Upper lobe of left lung (tissue), 6 donors: ENCODE data around the gene COA8. TPM values are rescaled to one million over a fixed set of nuclear protein-coding genes. Genes with fewer than 3 reads are reported as not detected.

Experiments
- ATAC-seq, 2 donors: fragments of 200-7000 bp; cut with Tn5 transposase; one replicate each; pipeline ENCODE4 v1.9.1; 2022; ENCODE audit warnings: mild to moderate bottlenecking in 2 of 2, moderate library complexity in 2 of 2; ENCODE audit not compliant: low FRiP score in 2 of 2
- DNase-seq, 2 donors: peaks; one replicate each; pipeline ENCODE4 v3.0.0-alpha.2; 2019 to 2020
- H3K27ac ChIP-seq, 4 donors: fragments of 200-600 bp; sonication (generic); one replicate each; pipeline ENCODE4 v1.5.1; 2016 to 2019
- H3K27me3 ChIP-seq, 4 donors: fragments of 200-600 bp; sonication (generic); one replicate each; pipeline ENCODE4 v1.5.1; 2017 to 2019
- H3K36me3 ChIP-seq, 4 donors: fragments of 200-600 bp; sonication (generic); one replicate each; pipeline ENCODE4 v1.5.1; 2016 to 2019
- H3K4me1 ChIP-seq, 4 donors: fragments of 200-600 bp; sonication (generic); one replicate each; pipeline ENCODE4 v1.5.1; 2018 to 2019
- H3K4me3 ChIP-seq, 4 donors: fragments of 200-600 bp; sonication (generic); one replicate each; pipeline ENCODE4 v1.5.1; 2017 to 2019; ENCODE audit warnings: mild to moderate bottlenecking in 2 of 4, moderate library complexity in 1 of 4
- H3K9me3 ChIP-seq, 4 donors: fragments of 200-600 bp; sonication (generic); one replicate each; pipeline ENCODE4 v1.5.1; 2018 to 2019
- CTCF ChIP-seq, 6 experiments: fragments of 450-650 bp in 4 of 6; fragments of 200-600 bp in 2 of 6; sonication (generic) in 2 of 6; IDR thresholded peaks; one replicate each; pipeline ENCODE4 v1.5.1; 2016 to 2019; ENCODE audit warnings: antibody characterized with exemption in 6 of 6
- EP300 ChIP-seq, 4 donors: sonication (generic); formaldehyde crosslinking; IDR thresholded peaks; one replicate each; pipeline ENCODE4 v1.5.1; 2017; ENCODE audit warnings: antibody characterized with exemption in 4 of 4, control low read depth in 2 of 4
- POLR2A ChIP-seq, 4 donors: fragments of 450-650 bp; IDR thresholded peaks; one replicate each; pipeline ENCODE4 v1.5.1; 2016 to 2017; ENCODE audit warnings: antibody characterized with exemption in 4 of 4, mild to moderate bottlenecking in 2 of 4
- POLR2AphosphoS5 ChIP-seq, 2 donors: sonication (generic); formaldehyde crosslinking; IDR thresholded peaks; one replicate each; pipeline ENCODE4 v1.5.1; 2017; ENCODE audit warnings: antibody characterized with exemption in 2 of 2
- WGBS, 2 donors: methylation state at CpG; one replicate each; pipeline ENCODE4 v1.1.5; 2017 to 2018; 5-methylcytosine and 5-hydroxymethylcytosine counted together
- total RNA-seq, 6 donors: library from RNA; depleted of rRNA in 4 of 6; stranded (reverse); fragments of >200 nt in 4 of 6; gene quantifications; one replicate each; pipeline versions ENCODE4 v1.1.0 to v1.2.1, GENCODE V29; 2016 to 2021
- donor health status: DM: no; HTN: no; CAD: no; lungs with moderate emphysema.
- donor health status: DM: no; HTN: yes; CAD: no; lungs with severe emphysema.

COA8 gene
- total RNA-seq, 6 donors from 2014 or later, result 12.6 to 38.3 (median 28.6) TPM

- TF ChIP-seq POLR2AphosphoS5 (IDR thresholded peaks at IDR 0.05) (peak in 1 of 2 donors; percentile 77), POLR2A (IDR thresholded peaks at IDR 0.05) (peak in 2 of 4 donors; percentile 37 to 67), EP300 (IDR thresholded peaks at IDR 0.05) (no peak), CTCF (IDR thresholded peaks at IDR 0.05) (no peak)
- Histone ChIP-seq H3K4me3 (peak within 1 kb of the TSS; percentile 70 to 99 (median 84)), H3K9me3 (no peaks in the 10 kb centered on the region), H3K27me3 (no peaks in the 10 kb centered on the region), H3K36me3 (peaks cover 0 to 25% (median 9%) of the 10 kb centered on the region in 4 donors), H3K27ac (peak within 1 kb of the TSS; percentile 88 to 93 (median 91)), H3K4me1 (peaks cover 26 to 50% (median 34%) of the 10 kb centered on the region in 4 donors)
- DNase-seq, result peak; percentile 92 to 96
- WGBS, 2 donors, result 3 to 6% methylated on average over 26 to 38 of the region's 70 CpGs
- peak; percentile 88 to 93 for ATAC-seq
Measured at GRCh38 chr14:103528587-103529382, 34.0 kb upstream of the COA8 start, which contains the start of gene TRMT61A. TSS of gene TRMT61A (plus strand) at chr14:103529196. CDS start at chr14:103529979, 783 bp downstream.

- peak overlapping the region; percentile 88 to 93 (median 91) for H3K27ac ChIP-seq
- DNase-seq, result peak in 1 of 2 donors; percentile 77
- H3K4me3 ChIP-seq, result peak overlapping the region; percentile 70 to 99 (median 84)
- no peak for ATAC-seq
- H3K4me1 ChIP-seq, result peaks cover 26 to 50% (median 34%) of the 10 kb centered on the region in 4 donors
- no peaks in the 10 kb centered on the region for H3K9me3 ChIP-seq
- 43 to 53% methylated on average over 14 to 41 of the region's 42 CpGs for whole genome bisulfite sequencing, 2 donors
- TF ChIP-seq POLR2A (IDR thresholded peaks at IDR 0.05), result no peak
- no peak for TF ChIP-seq EP300 (IDR thresholded peaks at IDR 0.05)
- no peak for TF ChIP-seq POLR2AphosphoS5 (IDR thresholded peaks at IDR 0.05)
- no peak for TF ChIP-seq CTCF (IDR thresholded peaks at IDR 0.05)
- H3K27me3 ChIP-seq, result no peaks in the 10 kb centered on the region
- peaks cover 0 to 34% (median 14%) of the 10 kb centered on the region in 4 donors for H3K36me3 ChIP-seq
Measured at GRCh38 chr14:103529383-103530365, 33.1 kb upstream of the COA8 start.

- Histone ChIP-seq H3K9me3 (no peaks in the 10 kb centered on the region), H3K4me1 (peaks cover 26 to 50% (median 34%) of the 10 kb centered on the region in 4 donors), H3K27me3 (no peaks in the 10 kb centered on the region), H3K4me3 (peak overlapping the region in 1 of 4 donors; percentile 99), H3K36me3 (peaks cover 0 to 41% (median 18%) of the 10 kb centered on the region in 4 donors), H3K27ac (no peak overlapping the region)
- ATAC-seq (no peak), DNase-seq (no peak)
- TF ChIP-seq POLR2A (IDR thresholded peaks at IDR 0.05) (no peak), POLR2AphosphoS5 (IDR thresholded peaks at IDR 0.05) (no peak), CTCF (IDR thresholded peaks at IDR 0.05) (no peak), EP300 (IDR thresholded peaks at IDR 0.05) (no peak)
- WGBS, 2 donors, result 57 to 71% methylated on average over 7 of the region's 7 CpGs
Measured at GRCh38 chr14:103530390-103530789, 32.4 kb upstream of the COA8 start.

DNA sequence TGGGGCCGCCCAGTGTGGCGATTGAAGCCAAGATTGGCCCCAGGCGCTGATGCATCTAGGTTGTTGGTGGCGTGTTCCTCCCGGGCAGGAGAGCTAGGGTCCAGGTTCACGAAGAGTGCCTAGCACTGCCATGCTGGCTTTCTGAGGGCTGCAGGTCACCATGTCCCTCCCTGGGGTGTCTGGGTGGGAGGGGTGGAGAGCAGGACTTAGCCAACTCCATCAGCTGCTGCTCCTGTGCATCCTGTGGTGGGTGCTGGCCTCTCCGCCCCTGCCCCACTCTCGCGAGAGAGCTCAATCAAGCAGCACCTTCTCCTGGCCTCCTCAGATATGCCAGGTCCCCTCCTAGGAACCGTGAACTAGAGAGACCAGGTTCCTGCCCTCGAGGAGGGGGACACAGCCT is 31.9 kb upstream of the COA8 start:
- peaks cover 0 to 41% (median 20%) of the 10 kb centered on the region in 4 donors for H3K36me3 ChIP-seq
- no peak for ATAC-seq
- no peak for TF ChIP-seq POLR2AphosphoS5 (IDR thresholded peaks at IDR 0.05)
- no peak for TF ChIP-seq CTCF (IDR thresholded peaks at IDR 0.05)
- TF ChIP-seq EP300 (IDR thresholded peaks at IDR 0.05), result no peak
- no peak for TF ChIP-seq POLR2A (IDR thresholded peaks at IDR 0.05)
- H3K9me3 ChIP-seq, result no peaks in the 10 kb centered on the region
- DNase-seq, result no peak
- H3K27me3 ChIP-seq, result no peaks in the 10 kb centered on the region
- peaks cover 26 to 50% (median 33%) of the 10 kb centered on the region in 4 donors for H3K4me1 ChIP-seq
- 89 to 90% methylated on average over 3 to 11 of the region's 11 CpGs for WGBS, 2 donors
- no peak overlapping the region for H3K4me3 ChIP-seq
- no peak overlapping the region for H3K27ac ChIP-seq
